H1 (cell line): ENCODE results near the gene AFF4.

Experiments
- CTCF ChIP-seq, 3 experiments: IDR thresholded peaks; 1 replicate in 2 of 3; 2 replicates in 1 of 3; pipeline versions ENCODE4 v1.5.1 to v1.6.1; 2011; ENCODE audit warnings: low read length in 3 of 3, mild to moderate bottlenecking in 3 of 3, inconsistent platforms in 2 of 3, low read depth in 1 of 3, moderate library complexity in 1 of 3; ENCODE audit not compliant: insufficient read depth in 1 of 3; ENCODE audit errors: control extremely low read depth in 1 of 3
- GABPA ChIP-seq: IDR thresholded peaks from 2 replicates; pipeline ENCODE4 v1.6.1; 2011; ENCODE audit warnings: mild to moderate bottlenecking, low read length, moderate library complexity, borderline replicate concordance; ENCODE audit not compliant: insufficient read depth
- HDAC6 ChIP-seq: IDR thresholded peaks from one replicate; pipeline ENCODE4 v1.7.1; 2012; ENCODE audit warnings: low read depth, mild to moderate bottlenecking, inconsistent platforms, low read length, moderate library complexity
- POLR2AphosphoS5 ChIP-seq: IDR thresholded peaks from 2 replicates; pipeline ENCODE4 v1.6.1; 2011; ENCODE audit warnings: low read depth, low read length
- TBP ChIP-seq: IDR thresholded peaks from 2 replicates; pipeline ENCODE4 v1.6.1; 2011; ENCODE audit warnings: low read depth, low read length, improper control_type of control experiment

- TF ChIP-seq CTCF (IDR thresholded peaks at IDR 0.05; ENCODE audit: control extremely low read depth in 1 of 3, insufficient read depth in 1 of 3, low read depth in 1 of 3, low read length in 3 of 3) (no peak), TBP (no peak), POLR2AphosphoS5 (no peak), HDAC6 (no peak), GABPA (no peak)
These were observed 122.5 kb downstream of the AFF4 start for GRCh38 chr5:132840896-132841295.
